IPS-18a (cell line): ENCODE data around the gene GGT5.

Experiments used
- H3K27ac ChIP-seq: one replicate; pipeline ENCODE4 v1.5.1; 2013; ENCODE audit warnings: low read length
- H3K27me3 ChIP-seq: one replicate; pipeline ENCODE4 v1.6.1; 2013; ENCODE audit warnings: mild to moderate bottlenecking, low read length; ENCODE audit not compliant: control insufficient read depth, insufficient read depth
- H3K36me3 ChIP-seq: one replicate; pipeline ENCODE4 v1.6.1; 2013; ENCODE audit warnings: low read depth, low read length; ENCODE audit not compliant: control insufficient read depth
- H3K4me1 ChIP-seq: one replicate; pipeline ENCODE4 v1.6.1; 2013; ENCODE audit warnings: low read depth, low read length; ENCODE audit not compliant: control insufficient read depth
- H3K4me3 ChIP-seq: one replicate; pipeline ENCODE4 v1.5.1; 2013; ENCODE audit warnings: low read length
- H3K9ac ChIP-seq: one replicate; pipeline ENCODE4 v1.6.1; 2013; ENCODE audit warnings: mild to moderate bottlenecking, low read length, moderate library complexity
- H3K9me3 ChIP-seq: one replicate; pipeline ENCODE4 v1.6.1; 2013; ENCODE audit warnings: low read depth, low read length; ENCODE audit not compliant: control insufficient read depth

Gene GGT5

DNA sequence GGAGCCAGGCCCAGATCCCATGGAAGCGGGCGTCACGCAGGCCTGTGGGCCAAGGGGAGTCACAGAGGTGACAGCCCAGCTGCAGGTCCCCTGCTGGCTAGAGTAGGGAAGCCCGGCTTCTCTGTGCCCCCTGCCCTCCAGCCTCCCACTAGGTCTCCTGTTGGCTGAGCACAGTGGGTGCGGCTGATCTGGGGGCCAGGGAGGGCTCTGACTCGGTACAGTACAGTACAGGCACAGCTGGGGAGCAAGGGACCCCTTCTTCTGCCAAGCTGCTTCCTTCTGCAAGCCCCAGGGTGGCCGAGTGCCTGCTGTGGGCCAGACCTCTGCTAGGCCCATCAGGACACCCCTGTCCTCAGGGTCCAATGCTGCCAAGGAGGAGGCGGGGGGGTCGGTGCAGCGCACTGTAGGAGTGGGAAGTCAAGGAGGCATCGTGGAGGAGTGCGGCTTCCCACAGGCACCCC is 53.5 kb downstream of the GGT5 start:
- no peaks in the 10 kb centered on the region for H3K4me1 ChIP-seq

DNA sequence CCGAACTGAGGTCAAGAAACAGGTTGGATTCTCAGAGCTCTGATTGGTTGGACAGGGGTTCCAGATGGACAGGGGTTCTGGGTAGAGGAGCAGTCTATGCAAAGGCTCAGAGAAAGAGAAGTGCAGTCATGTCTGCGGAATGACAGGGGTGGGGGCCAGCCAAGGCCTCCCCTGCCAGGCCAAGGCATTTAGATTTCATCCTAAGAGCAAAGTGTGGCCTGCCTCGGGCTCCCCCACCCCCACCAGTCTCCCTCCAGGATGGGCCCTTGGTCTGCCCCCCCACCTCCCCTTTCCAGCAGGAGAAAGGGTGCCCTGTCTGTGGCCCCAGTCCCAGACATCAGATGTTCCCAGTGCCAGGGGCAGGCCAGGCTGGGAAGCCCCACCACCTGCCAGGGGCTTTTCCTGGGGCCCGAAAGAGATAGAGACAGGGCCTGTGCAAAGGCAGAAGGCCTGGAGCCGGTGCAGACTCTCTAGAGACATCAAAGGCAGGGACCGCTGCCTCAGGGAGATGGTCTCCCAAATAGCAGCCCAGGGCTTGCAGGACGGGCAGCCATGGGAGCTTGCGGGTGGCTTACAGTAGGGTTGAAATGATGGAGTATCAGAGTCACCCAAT is 54.2 kb downstream of the GGT5 start:
- Histone ChIP-seq H3K27me3 (no peaks in the 10 kb centered on the region), H3K36me3 (no peaks in the 10 kb centered on the region), H3K9ac (no peak overlapping the region), H3K4me1 (no peaks in the 10 kb centered on the region), H3K9me3 (no peaks in the 10 kb centered on the region), H3K27ac (no peak overlapping the region), H3K4me3 (no peak overlapping the region)

More for the DNA sequence above, 53.5 kb downstream of the GGT5 start:
- Histone ChIP-seq H3K36me3 (no peaks in the 10 kb centered on the region), H3K4me3 (no peak overlapping the region), H3K27ac (no peak overlapping the region), H3K9ac (no peak overlapping the region), H3K27me3 (no peaks in the 10 kb centered on the region), H3K9me3 (no peaks in the 10 kb centered on the region)

DNA sequence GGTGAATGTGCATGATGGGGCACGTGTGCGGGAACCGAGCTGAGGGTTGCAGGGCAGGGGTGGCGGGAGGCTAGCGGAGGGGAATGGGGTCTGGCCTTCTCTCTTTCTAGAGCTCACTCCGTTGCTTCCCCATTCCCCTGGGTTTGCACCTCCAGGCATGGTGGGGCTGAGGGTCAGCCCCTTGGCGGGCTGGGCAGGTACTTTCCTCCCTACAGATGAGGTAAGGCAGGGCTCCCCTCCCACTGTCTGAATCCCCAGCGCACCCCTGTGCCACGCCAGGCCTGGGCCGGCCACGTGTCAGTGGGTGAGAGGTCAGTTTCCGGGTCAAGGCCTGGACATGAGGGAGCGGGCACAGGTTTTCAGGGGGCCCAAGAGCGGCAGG is 54.7 kb downstream of the GGT5 start:
- Histone ChIP-seq H3K27ac (no peak overlapping the region), H3K9me3 (no peaks in the 10 kb centered on the region), H3K4me3 (no peak overlapping the region), H3K4me1 (no peaks in the 10 kb centered on the region), H3K27me3 (no peaks in the 10 kb centered on the region), H3K9ac (no peak overlapping the region), H3K36me3 (no peaks in the 10 kb centered on the region)

DNA sequence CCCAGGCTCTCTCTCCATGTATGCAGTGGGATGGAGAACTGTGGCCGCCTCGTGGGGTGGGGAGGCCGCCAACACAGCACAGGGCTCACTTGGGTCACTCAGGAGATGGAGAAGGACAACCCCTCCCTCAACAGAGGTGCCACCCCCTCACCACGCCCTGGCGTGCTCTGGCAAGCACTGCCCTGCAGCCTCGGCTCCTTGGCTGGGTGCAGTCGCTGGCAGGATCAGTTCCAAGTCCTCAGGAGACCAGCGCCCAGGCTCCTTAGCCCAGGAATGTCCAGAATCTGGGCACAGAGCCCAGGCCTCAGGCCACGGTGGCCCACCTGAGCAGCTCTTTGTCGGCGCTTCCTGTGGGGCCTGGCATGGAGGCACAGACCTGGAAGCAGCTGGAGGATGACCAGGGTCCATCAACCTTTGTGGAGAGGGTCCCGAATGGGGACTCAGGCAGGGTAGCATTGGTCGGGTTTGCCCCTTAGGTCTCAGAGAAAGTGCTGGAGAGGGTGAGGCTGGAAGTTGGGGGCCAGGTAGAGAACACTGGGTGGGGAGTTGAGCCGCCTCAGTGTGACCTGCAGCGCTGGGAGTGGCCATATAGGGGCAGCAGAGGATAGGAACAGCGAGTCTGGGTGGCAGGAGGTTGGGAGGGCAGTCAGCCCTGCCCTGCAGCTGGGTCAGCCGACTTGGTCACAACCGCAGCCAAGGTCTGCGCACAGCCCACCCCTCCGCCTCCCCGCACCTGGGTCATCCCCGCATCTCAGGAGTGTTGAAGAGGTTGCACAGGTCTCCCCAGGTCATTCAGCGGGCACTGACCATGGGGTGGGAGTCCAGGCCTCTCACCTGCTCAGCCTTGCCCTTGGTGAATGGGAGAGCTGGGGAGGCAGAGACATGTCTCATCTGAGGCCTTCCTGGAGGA is 55.4 kb downstream of the GGT5 start:
- Histone ChIP-seq H3K27ac (no peak overlapping the region), H3K4me1 (no peaks in the 10 kb centered on the region), H3K4me3 (no peak overlapping the region), H3K27me3 (no peaks in the 10 kb centered on the region), H3K9me3 (no peaks in the 10 kb centered on the region), H3K9ac (no peak overlapping the region), H3K36me3 (no peaks in the 10 kb centered on the region)

DNA sequence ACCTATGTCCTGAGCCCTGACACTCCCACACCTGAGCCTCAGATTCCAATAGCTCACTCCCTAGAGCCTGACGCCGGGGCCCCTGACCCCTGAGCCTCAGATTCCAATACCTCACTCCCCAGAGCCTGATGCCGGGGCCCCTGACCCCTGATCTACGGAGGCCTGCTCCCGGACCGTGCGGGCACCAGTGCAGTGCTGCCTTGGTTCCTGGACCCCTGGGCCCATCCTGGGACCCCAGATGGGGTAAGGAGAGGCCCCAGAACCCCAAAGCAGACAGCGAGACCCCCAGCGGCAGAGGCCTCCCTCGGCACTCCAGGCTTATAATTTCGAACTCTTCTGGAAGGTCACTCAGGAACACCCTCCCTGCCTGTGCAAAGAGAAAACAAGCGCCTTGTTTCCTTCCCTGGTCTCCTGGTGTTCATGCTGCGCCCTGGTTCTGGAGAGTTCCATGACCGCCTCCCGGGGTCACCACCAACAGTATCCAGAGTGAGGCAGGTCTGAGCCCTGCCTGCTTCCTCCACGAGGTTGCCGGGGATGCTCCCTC is 56.1 kb downstream of the GGT5 start:
- Histone ChIP-seq H3K4me1 (no peaks in the 10 kb centered on the region), H3K27ac (no peak overlapping the region), H3K9me3 (no peaks in the 10 kb centered on the region), H3K36me3 (no peaks in the 10 kb centered on the region), H3K27me3 (no peaks in the 10 kb centered on the region), H3K9ac (no peak overlapping the region), H3K4me3 (no peak overlapping the region)

DNA sequence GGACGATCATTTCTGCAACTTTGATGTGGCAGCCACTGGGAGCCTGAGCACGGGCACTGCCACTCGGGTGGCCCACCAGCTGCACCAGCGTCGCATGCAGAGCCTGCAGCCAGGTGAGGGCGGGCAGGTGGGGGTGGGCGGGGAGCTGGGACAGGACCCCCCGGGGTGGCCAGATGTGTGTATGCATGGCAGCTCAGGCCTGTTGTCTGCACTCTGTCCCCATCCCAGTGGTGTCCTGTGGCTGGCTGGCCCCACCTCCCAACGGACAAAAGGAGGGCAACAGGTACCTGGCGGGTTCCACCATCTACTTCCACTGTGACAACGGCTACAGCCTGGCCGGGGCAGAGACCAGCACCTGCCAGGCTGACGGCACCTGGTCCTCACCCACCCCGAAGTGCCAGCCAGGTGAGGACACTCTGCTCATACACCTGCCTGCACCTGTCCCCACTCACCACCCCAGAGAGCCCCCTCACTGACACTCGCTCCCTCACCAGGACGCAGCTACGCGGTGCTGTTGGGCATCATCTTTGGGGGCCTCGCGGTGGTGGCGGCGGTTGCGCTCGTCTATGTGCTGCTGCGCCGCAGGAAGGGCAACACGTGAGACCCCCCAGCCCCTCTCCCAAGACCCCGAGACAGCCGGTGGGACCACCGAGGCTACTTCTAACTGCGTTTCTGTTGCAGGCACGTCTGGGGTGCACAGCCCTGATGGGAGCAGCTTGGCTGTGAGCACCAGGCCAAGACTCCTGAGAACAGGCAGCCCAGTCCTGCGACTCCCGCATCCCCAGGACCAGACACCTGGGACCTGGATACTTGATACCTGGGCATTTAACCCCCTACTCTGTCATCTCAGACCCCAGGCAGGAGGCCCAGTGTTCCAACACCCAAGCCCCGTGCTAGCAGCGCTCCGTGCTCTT is 56.9 kb downstream of the GGT5 start:
- Histone ChIP-seq H3K9ac (no peak overlapping the region), H3K27ac (no peak overlapping the region), H3K4me1 (no peaks in the 10 kb centered on the region), H3K4me3 (no peak overlapping the region), H3K9me3 (no peaks in the 10 kb centered on the region), H3K27me3 (no peaks in the 10 kb centered on the region), H3K36me3 (no peaks in the 10 kb centered on the region)

DNA sequence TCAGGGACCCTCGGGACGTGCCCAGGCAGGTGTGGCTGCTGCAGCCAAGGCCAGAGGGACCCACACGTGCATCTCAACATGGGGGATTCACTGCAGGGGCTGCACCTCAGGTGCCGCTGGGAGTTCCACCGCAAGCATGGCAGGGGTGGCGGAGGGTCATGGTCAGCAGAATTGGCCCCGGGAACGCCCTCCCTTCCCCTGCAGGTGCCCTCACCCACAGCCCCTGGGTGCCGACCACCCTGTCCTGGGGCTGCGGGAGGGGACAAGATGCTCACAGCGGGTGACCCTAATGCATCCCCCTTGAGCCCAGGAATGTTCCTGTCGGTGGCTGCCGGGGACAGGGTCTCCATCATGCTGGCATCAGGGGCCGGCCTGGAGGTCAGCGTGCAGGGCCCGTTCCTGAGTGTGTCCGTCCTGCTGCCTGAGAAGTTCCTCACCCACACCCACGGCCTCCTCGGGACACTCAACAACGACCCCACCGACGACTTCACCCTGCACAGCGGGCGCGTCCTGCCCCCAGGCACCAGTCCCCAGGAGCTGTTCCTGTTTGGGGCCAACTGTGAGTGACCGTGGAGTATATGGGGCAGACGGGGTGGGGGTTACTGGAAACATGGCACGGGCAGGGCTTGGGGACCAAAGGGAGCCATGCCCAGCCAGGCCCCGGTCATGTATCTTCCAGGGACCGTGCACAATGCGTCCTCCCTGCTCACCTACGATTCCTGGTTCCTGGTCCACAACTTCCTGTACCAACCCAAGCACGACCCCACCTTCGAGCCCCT is 57.8 kb downstream of the GGT5 start:
- H3K27me3 ChIP-seq, result no peaks in the 10 kb centered on the region
- H3K9me3 ChIP-seq, result no peaks in the 10 kb centered on the region
- H3K4me3 ChIP-seq, result no peak overlapping the region
- no peaks in the 10 kb centered on the region for H3K36me3 ChIP-seq
- no peak overlapping the region for H3K9ac ChIP-seq
- H3K27ac ChIP-seq, result no peak overlapping the region
- H3K4me1 ChIP-seq, result no peaks in the 10 kb centered on the region

DNA sequence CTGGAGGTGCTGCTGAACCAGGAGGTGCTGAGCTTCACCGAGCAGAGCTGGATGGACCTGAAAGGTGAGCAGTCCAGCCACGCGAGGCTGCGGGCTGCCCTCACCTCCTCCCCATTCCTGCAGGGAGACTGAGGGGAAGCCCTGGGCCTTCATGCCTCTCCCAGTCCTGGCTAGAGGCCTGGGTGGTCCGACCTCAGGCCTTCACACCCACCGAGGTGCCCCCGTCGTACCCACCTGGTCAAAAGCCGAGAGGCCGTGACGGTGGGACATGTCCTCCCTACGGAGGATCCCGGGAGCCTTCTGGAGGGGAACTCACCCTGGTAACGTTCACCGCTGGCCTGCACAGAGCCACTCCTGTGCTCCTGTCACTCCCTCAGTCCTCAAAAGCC is 58.5 kb downstream of the GGT5 start:
- Histone ChIP-seq H3K4me1 (peaks cover 4% of the 10 kb centered on the region), H3K27ac (no peak overlapping the region), H3K27me3 (no peaks in the 10 kb centered on the region), H3K9me3 (no peaks in the 10 kb centered on the region), H3K36me3 (no peaks in the 10 kb centered on the region), H3K4me3 (no peak overlapping the region), H3K9ac (no peak overlapping the region)

DNA sequence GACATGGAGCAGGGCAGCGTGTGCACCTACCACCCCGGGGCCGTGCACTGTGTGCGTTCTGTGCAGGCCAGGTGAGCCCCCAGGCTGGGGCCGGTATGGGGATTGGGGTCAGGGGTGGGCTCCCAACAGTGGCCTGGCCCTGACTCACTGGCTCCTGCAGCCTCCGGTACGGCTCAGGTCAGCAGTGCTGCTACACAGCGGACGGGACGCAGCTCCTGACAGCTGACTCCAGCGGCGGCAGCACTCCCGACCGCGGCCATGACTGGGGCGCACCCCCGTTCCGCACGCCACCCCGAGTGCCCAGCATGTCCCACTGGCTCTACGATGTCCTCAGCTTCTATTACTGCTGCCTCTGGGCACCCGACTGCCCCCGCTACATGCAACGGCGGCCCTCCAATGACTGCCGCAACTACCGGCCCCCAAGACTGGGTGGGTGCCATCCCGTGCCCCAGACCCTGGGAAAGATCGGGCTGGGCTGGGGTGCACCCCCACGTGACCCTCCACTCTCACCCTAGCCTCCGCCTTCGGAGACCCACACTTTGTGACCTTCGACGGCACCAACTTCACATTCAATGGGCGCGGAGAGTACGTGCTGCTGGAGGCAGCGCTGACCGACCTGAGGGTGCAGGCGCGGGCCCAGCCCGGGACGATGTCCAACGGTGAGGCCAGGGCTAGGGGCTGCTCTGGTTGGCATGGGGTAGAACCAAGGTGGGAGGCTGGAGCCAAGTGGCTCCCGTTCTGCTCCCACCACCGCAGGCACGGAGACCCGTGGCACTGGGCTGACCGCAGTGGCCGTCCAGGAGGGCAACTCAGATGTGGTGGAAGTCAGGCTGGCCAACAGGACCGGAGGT is 59.2 kb downstream of the GGT5 start:
- Histone ChIP-seq H3K4me3 (no peak overlapping the region), H3K36me3 (no peaks in the 10 kb centered on the region), H3K4me1 (peaks cover 4% of the 10 kb centered on the region), H3K9me3 (no peaks in the 10 kb centered on the region), H3K9ac (no peak overlapping the region), H3K27ac (no peak overlapping the region), H3K27me3 (no peaks in the 10 kb centered on the region)

DNA sequence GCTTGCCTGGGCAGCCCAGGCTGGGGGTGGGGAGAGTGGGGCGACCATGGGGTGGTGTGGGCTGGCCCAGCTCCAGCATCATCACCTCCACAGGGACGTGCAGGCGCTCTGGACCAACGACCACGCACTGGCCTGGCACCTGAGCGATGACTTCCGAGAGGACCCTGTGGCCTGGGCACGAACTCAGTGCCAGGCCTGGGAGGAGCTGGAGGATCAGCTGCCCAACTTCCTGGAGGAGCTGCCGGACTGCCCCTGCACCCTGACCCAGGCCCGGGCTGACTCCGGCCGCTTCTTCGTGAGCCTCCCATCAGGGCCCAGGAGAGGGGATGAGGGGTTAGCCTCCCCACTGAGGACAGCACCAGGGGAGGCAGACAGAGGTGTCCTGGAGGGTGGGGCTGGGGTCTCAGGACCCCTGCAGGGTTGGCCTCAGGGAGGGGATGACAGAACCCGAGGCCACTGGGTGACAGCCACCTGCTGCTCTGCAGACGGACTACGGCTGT is 59.8 kb downstream of the GGT5 start:
- no peak overlapping the region for H3K27ac ChIP-seq
- no peaks in the 10 kb centered on the region for H3K27me3 ChIP-seq
- no peaks in the 10 kb centered on the region for H3K9me3 ChIP-seq
- no peaks in the 10 kb centered on the region for H3K36me3 ChIP-seq
- H3K9ac ChIP-seq, result no peak overlapping the region
- H3K4me1 ChIP-seq, result peaks cover 4% of the 10 kb centered on the region
- no peak overlapping the region for H3K4me3 ChIP-seq
